Spleen (tissue), 7 donors: ENCODE results near the gene FBXO46.

Experiments used
- POLR2A ChIP-seq, 3 donors: fragments of 450-650 bp; IDR thresholded peaks; one replicate each; pipeline ENCODE4 v1.5.1; 2017; ENCODE audit warnings: antibody characterized with exemption in 3 of 3, mild to moderate bottlenecking in 1 of 3
- POLR2AphosphoS5 ChIP-seq, 3 donors: sonication (generic); formaldehyde crosslinking; IDR thresholded peaks; one replicate each; pipeline ENCODE4 v1.5.1; 2017; ENCODE audit warnings: antibody characterized with exemption in 3 of 3
- TF ChIP-seq, protein P1 (sequence below), 11 experiments: fragments of 200-600 bp in 7 of 11; fragments of 450-650 bp in 4 of 11; sonication (generic) in 4 of 11; IDR thresholded peaks in 8 of 11; conservative IDR thresholded peaks in 3 of 11; 1 replicate in 7 of 11; 2 replicates in 4 of 11; pipeline versions ENCODE4 v1.4.0 to v1.8.0; 2016 to 2021; ENCODE audit warnings: antibody characterized with exemption in 11 of 11, inconsistent platforms in 4 of 11, mild to moderate bottlenecking in 1 of 11
- donor health status: DM: no; HTN: no; CAD: no; lungs with moderate emphysema.
- donor health status: DM: no; HTN: no; CAD: no.
- donor health status: DM: no; HTN: no; CAD: no.

DNA sequence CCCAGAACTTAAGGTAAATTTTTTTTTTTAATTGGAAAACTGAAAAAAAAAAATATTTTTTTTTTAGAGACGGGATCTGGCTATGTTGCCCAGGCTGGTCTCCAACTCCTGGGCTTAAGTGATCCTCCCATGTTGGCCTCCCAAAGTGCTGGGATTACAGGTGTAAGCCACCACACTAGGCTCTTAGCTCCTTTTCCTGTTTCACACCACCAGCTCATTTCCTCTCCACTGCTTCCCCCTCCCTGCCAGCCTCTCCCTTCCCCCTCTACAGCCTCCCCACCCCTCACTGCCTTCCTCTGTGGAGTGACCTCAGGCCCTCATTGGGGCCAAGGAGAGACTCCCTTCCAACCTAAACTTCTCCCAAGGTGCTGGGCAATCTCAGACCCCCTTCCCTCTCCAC is 66.9 kb downstream of the FBXO46 start:
- TF ChIP-seq, protein P1, sequence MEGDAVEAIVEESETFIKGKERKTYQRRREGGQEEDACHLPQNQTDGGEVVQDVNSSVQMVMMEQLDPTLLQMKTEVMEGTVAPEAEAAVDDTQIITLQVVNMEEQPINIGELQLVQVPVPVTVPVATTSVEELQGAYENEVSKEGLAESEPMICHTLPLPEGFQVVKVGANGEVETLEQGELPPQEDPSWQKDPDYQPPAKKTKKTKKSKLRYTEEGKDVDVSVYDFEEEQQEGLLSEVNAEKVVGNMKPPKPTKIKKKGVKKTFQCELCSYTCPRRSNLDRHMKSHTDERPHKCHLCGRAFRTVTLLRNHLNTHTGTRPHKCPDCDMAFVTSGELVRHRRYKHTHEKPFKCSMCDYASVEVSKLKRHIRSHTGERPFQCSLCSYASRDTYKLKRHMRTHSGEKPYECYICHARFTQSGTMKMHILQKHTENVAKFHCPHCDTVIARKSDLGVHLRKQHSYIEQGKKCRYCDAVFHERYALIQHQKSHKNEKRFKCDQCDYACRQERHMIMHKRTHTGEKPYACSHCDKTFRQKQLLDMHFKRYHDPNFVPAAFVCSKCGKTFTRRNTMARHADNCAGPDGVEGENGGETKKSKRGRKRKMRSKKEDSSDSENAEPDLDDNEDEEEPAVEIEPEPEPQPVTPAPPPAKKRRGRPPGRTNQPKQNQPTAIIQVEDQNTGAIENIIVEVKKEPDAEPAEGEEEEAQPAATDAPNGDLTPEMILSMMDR (IDR thresholded peaks at IDR 0.05 in 8 of 11, conservative IDR thresholded peaks at IDR 0.05 in 3 of 11): no peak
- TF ChIP-seq POLR2A (IDR thresholded peaks at IDR 0.05): no peak
- TF ChIP-seq POLR2AphosphoS5 (IDR thresholded peaks at IDR 0.05): no peak
